H9 (cell line): ENCODE results near the gene CHKB. TPM values are rescaled to one million over a fixed set of nuclear protein-coding genes. Genes with fewer than 3 reads are reported as not detected.

Experiments used
- DNase-seq: peaks from one replicate; pipeline ENCODE4 v3.0.0-alpha.2; 2017
- H2AFZ ChIP-seq: one replicate; pipeline ENCODE4 v1.6.1; 2013; ENCODE audit warnings: mild to moderate bottlenecking, low read length, control low read depth, moderate library complexity
- H2AK5ac ChIP-seq: 2 replicates; pipeline ENCODE4 v1.6.1; 2013; ENCODE audit warnings: low read length, control low read depth, mixed read lengths; ENCODE audit not compliant: insufficient read length
- H2BK120ac ChIP-seq: one replicate; pipeline ENCODE4 v1.6.1; 2013; ENCODE audit warnings: low read depth, mild to moderate bottlenecking, low read length, control low read depth, inconsistent platforms; ENCODE audit not compliant: poor library complexity, severe bottlenecking
- H2BK12ac ChIP-seq: 2 replicates; pipeline ENCODE4 v1.6.1; 2013; ENCODE audit warnings: low read length, control low read depth, mixed read lengths, low read depth; ENCODE audit not compliant: insufficient read length
- H2BK15ac ChIP-seq: 2 replicates; pipeline ENCODE4 v1.6.1; 2013; ENCODE audit warnings: low read depth, low read length, control low read depth
- H2BK20ac ChIP-seq: one replicate; pipeline ENCODE4 v1.6.1; 2013; ENCODE audit warnings: low read depth, mild to moderate bottlenecking, low read length, control low read depth, inconsistent platforms; ENCODE audit not compliant: poor library complexity, severe bottlenecking
- H2BK5ac ChIP-seq: 2 replicates; pipeline ENCODE4 v1.6.1; 2013; ENCODE audit warnings: low read length, control low read depth, mixed read lengths; ENCODE audit not compliant: insufficient read length
- H3K14ac ChIP-seq: 2 replicates; pipeline ENCODE4 v1.6.1; 2013; ENCODE audit warnings: low read length, control low read depth; ENCODE audit not compliant: insufficient read depth
- H3K18ac ChIP-seq: 2 replicates; pipeline ENCODE4 v1.6.1; 2013; ENCODE audit warnings: low read depth, mild to moderate bottlenecking, mixed read lengths, low read length, control low read depth; ENCODE audit not compliant: insufficient read length
- H3K23ac ChIP-seq: 2 replicates; pipeline ENCODE4 v1.6.1; 2013; ENCODE audit warnings: low read length, control low read depth, mixed read lengths, low read depth; ENCODE audit not compliant: insufficient read length
- H3K23me2 ChIP-seq: 2 replicates; pipeline ENCODE4 v1.6.1; 2013; ENCODE audit warnings: low read depth, mild to moderate bottlenecking, mixed read lengths, low read length, control low read depth; ENCODE audit not compliant: insufficient read length, poor library complexity, severe bottlenecking
- H3K27ac ChIP-seq: 2 replicates; pipeline ENCODE4 v1.5.1; 2013; ENCODE audit warnings: low read length, control low read depth, mixed read lengths, low read depth; ENCODE audit not compliant: insufficient read length
- H3K27me3 ChIP-seq: 2 replicates; pipeline ENCODE4 v1.6.1; 2013; ENCODE audit warnings: low read length, control low read depth, inconsistent platforms; ENCODE audit not compliant: insufficient read depth
- H3K4ac ChIP-seq: 2 replicates; pipeline ENCODE4 v1.6.1; 2013; ENCODE audit warnings: low read depth, mild to moderate bottlenecking, control low read depth, inconsistent platforms, low read length, moderate library complexity
- H3K4me1 ChIP-seq: 2 replicates; pipeline ENCODE4 v1.6.1; 2013; ENCODE audit warnings: low read length, control low read depth, inconsistent platforms; ENCODE audit not compliant: insufficient read depth
- H3K4me2 ChIP-seq: 2 replicates; pipeline ENCODE4 v1.6.1; 2013; ENCODE audit warnings: low read length, control low read depth, mixed read lengths; ENCODE audit not compliant: insufficient read length, insufficient read depth
- H3K56ac ChIP-seq: 2 replicates; pipeline ENCODE4 v1.6.1; 2013; ENCODE audit warnings: low read depth, mild to moderate bottlenecking, mixed read lengths, low read length, control low read depth; ENCODE audit not compliant: insufficient read length
- H3K79me1 ChIP-seq: 2 replicates; pipeline ENCODE4 v1.6.1; 2013; ENCODE audit warnings: low read depth, mild to moderate bottlenecking, moderate library complexity, low read length, control low read depth, inconsistent platforms; ENCODE audit not compliant: insufficient read depth, poor library complexity, severe bottlenecking
- H3K79me2 ChIP-seq: 2 replicates; pipeline ENCODE4 v1.6.1; 2013; ENCODE audit warnings: low read length, control low read depth, inconsistent platforms; ENCODE audit not compliant: insufficient read depth
- H3K9ac ChIP-seq: 2 replicates; pipeline ENCODE4 v1.6.1; 2013; ENCODE audit warnings: low read length, control low read depth, mixed read lengths; ENCODE audit not compliant: insufficient read length; ENCODE audit errors: extremely low read depth
- H3K9me3 ChIP-seq: one replicate; pipeline ENCODE4 v1.6.1; 2013; ENCODE audit warnings: low read depth, low read length, inconsistent platforms; ENCODE audit not compliant: control insufficient read depth
- H3T11ph ChIP-seq: one replicate; pipeline ENCODE4 v1.6.1; 2013; ENCODE audit warnings: mild to moderate bottlenecking, low read length, control low read depth, inconsistent platforms
- H4K20me1 ChIP-seq: one replicate; pipeline ENCODE4 v1.6.1; 2013; ENCODE audit not compliant: control insufficient read depth, insufficient read length, insufficient read depth
- H4K5ac ChIP-seq: 2 replicates; pipeline ENCODE4 v1.6.1; 2013; ENCODE audit warnings: low read depth, mild to moderate bottlenecking, mixed read lengths, low read length, control low read depth; ENCODE audit not compliant: insufficient read length
- H4K8ac ChIP-seq: replicated peaks from 2 replicates; pipeline ENCODE4 v1.6.1; 2013; ENCODE audit warnings: low read length, control low read depth, mixed read lengths, low read depth; ENCODE audit not compliant: insufficient read length
- H4K91ac ChIP-seq: 2 replicates; pipeline ENCODE4 v1.6.1; 2013; ENCODE audit warnings: low read depth, mild to moderate bottlenecking, moderate library complexity, mixed read lengths, low read length, control low read depth; ENCODE audit not compliant: insufficient read length
- H3K27ac Mint-ChIP-seq, 3 experiments: 2 replicates in 2 of 3; 3 replicates in 1 of 3; pipeline ENCODE4 v1.8.0; 2020 to 2021; ENCODE audit warnings: mixed read lengths in 3 of 3, mild to moderate bottlenecking in 1 of 3, moderate library complexity in 1 of 3
- H3K27me3 Mint-ChIP-seq: 2 replicates; pipeline ENCODE4 v1.8.0; 2021; ENCODE audit warnings: low read depth, mild to moderate bottlenecking, moderate library complexity, mixed read lengths
- H3K36me3 Mint-ChIP-seq, 3 experiments: 2 replicates in 2 of 3; 3 replicates in 1 of 3; pipeline ENCODE4 v1.8.0; 2020 to 2021; ENCODE audit warnings: low read depth in 3 of 3, mixed read lengths in 3 of 3; ENCODE audit not compliant: insufficient read depth in 1 of 3
- H3K4me1 Mint-ChIP-seq, 2 experiments: 2 replicates each; pipeline ENCODE4 v1.8.0; 2020; ENCODE audit warnings: mixed read lengths in 2 of 2
- H3K4me3 Mint-ChIP-seq, 2 experiments: 2 replicates in 1 of 2; 3 replicates in 1 of 2; pipeline ENCODE4 v1.8.0; 2020 to 2021; ENCODE audit warnings: mild to moderate bottlenecking in 2 of 2, mixed read lengths in 2 of 2, moderate library complexity in 1 of 2
- H3K9me3 Mint-ChIP-seq, 2 experiments: 2 replicates in 1 of 2; 3 replicates in 1 of 2; pipeline ENCODE4 v1.8.0; 2020; ENCODE audit warnings: mild to moderate bottlenecking in 2 of 2, mixed read lengths in 2 of 2, moderate library complexity in 1 of 2
- CTCF ChIP-seq: fragments of 200-600 bp; sonication (generic); conservative IDR thresholded peaks from 3 replicates; pipeline ENCODE4 v1.8.0; 2021; ENCODE audit warnings: antibody characterized with exemption, mild to moderate bottlenecking
- WGBS: extraction: QIAGEN DNeasy Blood & Tissue Kit; methylation state at CpG from one replicate; pipeline ENCODE4 v1.1.7; 2013; ENCODE audit warnings: missing lambda C conversion rate, low lambda C conversion rate, mixed read lengths; ENCODE audit not compliant: insufficient read length; ENCODE audit errors: extremely low coverage; 5-methylcytosine and 5-hydroxymethylcytosine counted together
- total RNA-seq: library from RNA; stranded (reverse); gene quantifications from 2 replicates; pipeline ENCODE4 v1.2.1, GENCODE V29; 2021

CHKB gene
- total RNA-seq, 1 experiment from 2014 or later: 64.9 TPM

- Mint-ChIP-seq H3K36me3 (no peaks in the 10 kb centered on the region; a peak in 1 of 7 replicates), H3K4me3 (no peak overlapping the region), H3K27me3 (peaks cover 35% of the 10 kb centered on the region), H3K4me1 (peaks cover 9 to 10% of the 10 kb centered on the region in 2 experiments), H3K9me3 (no peaks in the 10 kb centered on the region), H3K27ac (no peak overlapping the region)
- Histone ChIP-seq H3K9me3 (no peaks in the 10 kb centered on the region), H3K27me3 (no peaks in the 10 kb centered on the region; the same call in 1 of the 2 replicates), H3K27ac (no peak overlapping the region), H3K79me1 (no peaks in the 10 kb centered on the region), H3K23ac (no peak overlapping the region), H4K8ac (no peak overlapping the region), H2AFZ (no peak overlapping the region), H2AK5ac (no peak overlapping the region), H2BK120ac (no peak overlapping the region), H3K9ac (no peak overlapping the region), H3K4me2 (no peak overlapping the region), H2BK15ac (no peak overlapping the region), H3K4me1 (no peaks in the 10 kb centered on the region; the same call in 1 of the 2 replicates), H4K20me1 (no peaks in the 10 kb centered on the region), H3K79me2 (no peaks in the 10 kb centered on the region), H3K23me2 (peaks cover under 1% of the 10 kb centered on the region), H4K91ac (no peak overlapping the region), H3K14ac (no peak overlapping the region), H3T11ph (no peak overlapping the region), H2BK20ac (no peak overlapping the region), H3K4ac (no peak overlapping the region), H2BK12ac (no peak overlapping the region), H2BK5ac (no peak overlapping the region), H3K18ac (no peak overlapping the region), H3K56ac (no peak overlapping the region), H4K5ac (no peak overlapping the region)
- no CpG with 5 or more reads among the region's 23 CpGs for WGBS
- DNase-seq: no peak
- no peak for TF ChIP-seq CTCF
These were observed 22.5 kb upstream of the CHKB start for GRCh38 chr22:50605002-50605612.
